Measurements from ENCODE around the gene CSNK2A1.

CSNK2A1 gene

GRCh38 chr20:539191-539590, 4.4 kb downstream of the CSNK2A1 start:
- TF ChIP-seq POLR2AphosphoS5 (IDR thresholded peaks at IDR 0.05; ENCODE audit: low read depth, low read length), result no peak
- no peak for TF ChIP-seq REST (IDR thresholded peaks at IDR 0.05; ENCODE audit: insufficient read depth in 1 of 2, low read depth in 2 of 2, low read length in 2 of 2)
- TF ChIP-seq TAF1 (IDR thresholded peaks at IDR 0.05; ENCODE audit: borderline replicate concordance, insufficient read depth, low read length), result no peak
- TF ChIP-seq SIN3A (IDR thresholded peaks at IDR 0.05; ENCODE audit: borderline replicate concordance, insufficient read depth, low read length), result no peak
- no peak for TF ChIP-seq FOXP2 (optimal IDR thresholded peaks at IDR 0.05; ENCODE audit: borderline replicate concordance, extremely low read depth, extremely low read length, insufficient read depth)

- TF ChIP-seq SIN3A (IDR thresholded peaks at IDR 0.05; ENCODE audit: borderline replicate concordance, insufficient read depth, low read length) (no peak), POLR2AphosphoS5 (IDR thresholded peaks at IDR 0.05; ENCODE audit: low read depth, low read length) (no peak), FOXP2 (optimal IDR thresholded peaks at IDR 0.05; ENCODE audit: borderline replicate concordance, extremely low read depth, extremely low read length, insufficient read depth) (no peak), REST (IDR thresholded peaks at IDR 0.05; ENCODE audit: insufficient read depth in 1 of 2, low read depth in 2 of 2, low read length in 2 of 2) (no peak), TAF1 (IDR thresholded peaks at IDR 0.05; ENCODE audit: borderline replicate concordance, insufficient read depth, low read length) (no peak)
Measured at GRCh38 chr20:537983-538382, 5.6 kb downstream of the CSNK2A1 start.

GRCh38 chr20:536426-537010, 7.1 kb downstream of the CSNK2A1 start:
- no peak for TF ChIP-seq REST (IDR thresholded peaks at IDR 0.05; ENCODE audit: insufficient read depth in 1 of 2, low read depth in 2 of 2, low read length in 2 of 2)
- no peak for TF ChIP-seq FOXP2 (optimal IDR thresholded peaks at IDR 0.05; ENCODE audit: borderline replicate concordance, extremely low read depth, extremely low read length, insufficient read depth)
- no peak for TF ChIP-seq SIN3A (IDR thresholded peaks at IDR 0.05; ENCODE audit: borderline replicate concordance, insufficient read depth, low read length)
- TF ChIP-seq TAF1 (IDR thresholded peaks at IDR 0.05; ENCODE audit: borderline replicate concordance, insufficient read depth, low read length), result no peak
- no peak for TF ChIP-seq POLR2AphosphoS5 (IDR thresholded peaks at IDR 0.05; ENCODE audit: low read depth, low read length)

- no peak for TF ChIP-seq TAF1 (IDR thresholded peaks at IDR 0.05; ENCODE audit: borderline replicate concordance, insufficient read depth, low read length)
- no peak for TF ChIP-seq FOXP2 (optimal IDR thresholded peaks at IDR 0.05; ENCODE audit: borderline replicate concordance, extremely low read depth, extremely low read length, insufficient read depth)
- no peak for TF ChIP-seq REST (IDR thresholded peaks at IDR 0.05; ENCODE audit: insufficient read depth in 1 of 2, low read depth in 2 of 2, low read length in 2 of 2)
- TF ChIP-seq POLR2AphosphoS5 (IDR thresholded peaks at IDR 0.05; ENCODE audit: low read depth, low read length), result no peak
- no peak for TF ChIP-seq SIN3A (IDR thresholded peaks at IDR 0.05; ENCODE audit: borderline replicate concordance, insufficient read depth, low read length)
Measured at GRCh38 chr20:535958-536357, 7.6 kb downstream of the CSNK2A1 start.

Data from PFSK-1 (cell line).